ENCODE measurements around the gene CCDC149. TPM values are rescaled to one million over a fixed set of nuclear protein-coding genes. Genes with fewer than 3 reads are reported as not detected.

The CCDC149 gene
- polyA plus RNA-seq, 1 experiment: 13.9 TPM

GRCh38 chr4:24772061-24772705 is 140.7 kb downstream of the CCDC149 start:
- TF ChIP-seq, protein P1, sequence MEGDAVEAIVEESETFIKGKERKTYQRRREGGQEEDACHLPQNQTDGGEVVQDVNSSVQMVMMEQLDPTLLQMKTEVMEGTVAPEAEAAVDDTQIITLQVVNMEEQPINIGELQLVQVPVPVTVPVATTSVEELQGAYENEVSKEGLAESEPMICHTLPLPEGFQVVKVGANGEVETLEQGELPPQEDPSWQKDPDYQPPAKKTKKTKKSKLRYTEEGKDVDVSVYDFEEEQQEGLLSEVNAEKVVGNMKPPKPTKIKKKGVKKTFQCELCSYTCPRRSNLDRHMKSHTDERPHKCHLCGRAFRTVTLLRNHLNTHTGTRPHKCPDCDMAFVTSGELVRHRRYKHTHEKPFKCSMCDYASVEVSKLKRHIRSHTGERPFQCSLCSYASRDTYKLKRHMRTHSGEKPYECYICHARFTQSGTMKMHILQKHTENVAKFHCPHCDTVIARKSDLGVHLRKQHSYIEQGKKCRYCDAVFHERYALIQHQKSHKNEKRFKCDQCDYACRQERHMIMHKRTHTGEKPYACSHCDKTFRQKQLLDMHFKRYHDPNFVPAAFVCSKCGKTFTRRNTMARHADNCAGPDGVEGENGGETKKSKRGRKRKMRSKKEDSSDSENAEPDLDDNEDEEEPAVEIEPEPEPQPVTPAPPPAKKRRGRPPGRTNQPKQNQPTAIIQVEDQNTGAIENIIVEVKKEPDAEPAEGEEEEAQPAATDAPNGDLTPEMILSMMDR (IDR thresholded peaks at IDR 0.05; ENCODE audit: low read depth, low read length): no peak
- Histone ChIP-seq H3K9me3 (ENCODE audit: control insufficient read depth, insufficient read depth, low read length) (no peaks in the 10 kb centered on the region), H3K27me3 (ENCODE audit: control insufficient read depth, insufficient read depth, low read length) (no peaks in the 10 kb centered on the region), H3K27ac (ENCODE audit: low read depth, low read length) (no peak overlapping the region), H3K4me3 (ENCODE audit: low read depth, low read length) (no peak overlapping the region)
- DNase-seq (ENCODE audit: low read depth, low spot score): no peak
- ChIA-PET POLR2A (no interaction called here), CTCF (no interaction called here)

DNA sequence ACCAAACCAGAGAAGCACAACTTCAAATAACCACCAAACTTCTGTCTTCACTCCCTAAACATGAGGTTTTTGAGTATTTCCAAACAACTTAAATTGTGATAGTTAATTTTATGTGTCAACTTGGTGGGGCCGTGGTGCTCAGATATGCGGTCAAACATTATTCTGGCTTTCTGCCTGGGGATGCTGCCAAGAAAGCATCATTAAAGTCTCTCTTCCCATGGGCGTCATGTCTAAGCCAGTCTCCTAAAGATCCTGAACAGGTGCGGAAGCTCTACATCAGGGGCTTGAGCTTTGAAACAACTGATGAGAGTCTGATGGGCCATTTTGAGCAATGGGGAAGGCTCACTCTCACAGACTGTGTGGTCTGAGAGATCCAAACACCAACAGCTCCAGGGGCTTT is 141.6 kb downstream of the CCDC149 start:
- H3K27ac ChIP-seq (ENCODE audit: low read depth, low read length): no peak overlapping the region

GRCh38 chr4:24770667-24771066 is 142.2 kb downstream of the CCDC149 start:
- no peaks in the 10 kb centered on the region for H3K27me3 ChIP-seq (ENCODE audit: control insufficient read depth, insufficient read depth, low read length)
- ChIA-PET POLR2A (no interaction called here), CTCF (no interaction called here)
- H3K27ac ChIP-seq (ENCODE audit: low read depth, low read length): peak overlapping the region; percentile 74
- TF ChIP-seq, protein P1 (IDR thresholded peaks at IDR 0.05; ENCODE audit: low read depth, low read length): no peak
- H3K4me3 ChIP-seq (ENCODE audit: low read depth, low read length): no peak overlapping the region
- no peak for DNase-seq (ENCODE audit: low read depth, low spot score)
- no peaks in the 10 kb centered on the region for H3K9me3 ChIP-seq (ENCODE audit: control insufficient read depth, insufficient read depth, low read length)

More for the DNA sequence above, 141.6 kb downstream of the CCDC149 start:
- no peak overlapping the region for H3K4me3 ChIP-seq (ENCODE audit: low read depth, low read length)
- no peak for DNase-seq (ENCODE audit: low read depth, low spot score)
- TF ChIP-seq, protein P1 (IDR thresholded peaks at IDR 0.05; ENCODE audit: low read depth, low read length): no peak
- H3K27me3 ChIP-seq (ENCODE audit: control insufficient read depth, insufficient read depth, low read length): no peaks in the 10 kb centered on the region
- POLR2A ChIA-PET: no interaction called here
- no peaks in the 10 kb centered on the region for H3K9me3 ChIP-seq (ENCODE audit: control insufficient read depth, insufficient read depth, low read length)
- CTCF ChIA-PET: no interaction called here

GRCh38 chr4:24770032-24770584 is 142.7 kb downstream of the CCDC149 start:
- POLR2A ChIA-PET: no interaction called here

GRCh38 chr4:24769571-24769970 is 143.3 kb downstream of the CCDC149 start:
- H3K27ac ChIP-seq (ENCODE audit: low read depth, low read length): peak overlapping the region; percentile 74
- DNase-seq (ENCODE audit: low read depth, low spot score): no peak
- ChIA-PET CTCF (no interaction called here), POLR2A (no interaction called here)
- no peak overlapping the region for H3K4me3 ChIP-seq (ENCODE audit: low read depth, low read length)
- TF ChIP-seq, protein P1 (IDR thresholded peaks at IDR 0.05; ENCODE audit: low read depth, low read length): no peak
- no peaks in the 10 kb centered on the region for H3K27me3 ChIP-seq (ENCODE audit: control insufficient read depth, insufficient read depth, low read length)
- no peaks in the 10 kb centered on the region for H3K9me3 ChIP-seq (ENCODE audit: control insufficient read depth, insufficient read depth, low read length)

More at GRCh38 chr4:24770032-24770584, 142.7 kb downstream of the CCDC149 start:
- Histone ChIP-seq H3K4me3 (ENCODE audit: low read depth, low read length) (no peak overlapping the region), H3K9me3 (ENCODE audit: control insufficient read depth, insufficient read depth, low read length) (no peaks in the 10 kb centered on the region), H3K27ac (ENCODE audit: low read depth, low read length) (peak overlapping the region; percentile 74), H3K27me3 (ENCODE audit: control insufficient read depth, insufficient read depth, low read length) (no peaks in the 10 kb centered on the region)
- CTCF ChIA-PET: no interaction called here
- peak; percentile 77 for DNase-seq (ENCODE audit: low read depth, low spot score)
- TF ChIP-seq, protein P1 (IDR thresholded peaks at IDR 0.05; ENCODE audit: low read depth, low read length): no peak
